ENCODE measurements around the gene TEX36.
"Not testable (repeated sequence)": the region's sequence is repeated elsewhere in the genome, so short reads cannot be mapped to it uniquely, and the experiment has no call there.

The TEX36 gene

GRCh38 chr10:125683063-125683462, at the start of gene TEX36:
Gene TEX36, minus strand, starts transcription at chr10:125683163. Its CDS starts 174 bp downstream, at chr10:125682989.
- no peak for DNase-seq (ENCODE audit: low spot score)

GRCh38 chr10:125727436-125727835, 44.5 kb upstream of the TEX36 start:
- DNase-seq (ENCODE audit: low spot score) = no peak

- no peak for DNase-seq (ENCODE audit: low spot score)
Measured at GRCh38 chr10:125726914-125727313, 44.0 kb upstream of the TEX36 start.

GRCh38 chr10:125722811-125723210, 39.8 kb upstream of the TEX36 start:
- DNase-seq (ENCODE audit: low spot score) = no peak

- DNase-seq (ENCODE audit: low spot score) = no peak
Measured at GRCh38 chr10:125721035-125721434, 38.1 kb upstream of the TEX36 start.

- no peak for DNase-seq (ENCODE audit: low spot score)
Measured at GRCh38 chr10:125720002-125720382, 37.0 kb upstream of the TEX36 start.

- DNase-seq (ENCODE audit: low spot score) = peak; percentile 98
Measured at GRCh38 chr10:125719173-125720001, 36.4 kb upstream of the TEX36 start, which contains the start of gene EDRF1. Gene EDRF1, plus strand, starts transcription at chr10:125719709. Its CDS starts 99 bp downstream, at chr10:125719808.

- not testable (repeated sequence) for DNase-seq (ENCODE audit: low spot score)
Measured at GRCh38 chr10:125714728-125715127, 31.8 kb upstream of the TEX36 start.

- DNase-seq (ENCODE audit: low spot score) = no peak
Measured at GRCh38 chr10:125711110-125711750, 28.3 kb upstream of the TEX36 start.

GRCh38 chr10:125709553-125710474, 26.9 kb upstream of the TEX36 start:
- DNase-seq (ENCODE audit: low spot score) = no peak

- no peak for DNase-seq (ENCODE audit: low spot score)
Measured at GRCh38 chr10:125708971-125709503, 26.1 kb upstream of the TEX36 start.

- DNase-seq (ENCODE audit: low spot score) = peak; percentile 50
Measured at GRCh38 chr10:125707541-125708468, 24.8 kb upstream of the TEX36 start.

GRCh38 chr10:125700355-125700911, 17.5 kb upstream of the TEX36 start:
- no peak for DNase-seq (ENCODE audit: low spot score)

GRCh38 chr10:125699562-125700143, 16.7 kb upstream of the TEX36 start:
- no peak for DNase-seq (ENCODE audit: low spot score)

GRCh38 chr10:125698481-125698998, 15.6 kb upstream of the TEX36 start:
- no peak for DNase-seq (ENCODE audit: low spot score)

GRCh38 chr10:125696884-125697283, 13.9 kb upstream of the TEX36 start:
- not testable (repeated sequence) for DNase-seq (ENCODE audit: low spot score)

- DNase-seq (ENCODE audit: low spot score) = no peak
Measured at GRCh38 chr10:125694883-125695282, 11.9 kb upstream of the TEX36 start.

- no peak for DNase-seq (ENCODE audit: low spot score)
Measured at GRCh38 chr10:125693524-125693847, 10.5 kb upstream of the TEX36 start.

GRCh38 chr10:125692601-125693523, 9.9 kb upstream of the TEX36 start:
- DNase-seq (ENCODE audit: low spot score) = no peak
